D721Med (cell line): ENCODE measurements around the gene ECHS1.

ENCODE experiments used
- DNase-seq: peaks from one replicate; pipeline ENCODE4 v3.0.0; 2011; ENCODE audit warnings: low spot score; ENCODE audit not compliant: insufficient read length
- FAIRE-seq: peaks from 2 replicates; lab custom pipeline; 2011; peaks lifted over from hg19 to GRCh38; lab: Jason Lieb, UNC
- TF ChIP-seq, protein P1 (sequence below): IDR thresholded peaks from 2 replicates; pipeline ENCODE4 v1.5.1; 2012; ENCODE audit warnings: mild to moderate bottlenecking, control low read depth; ENCODE audit not compliant: insufficient read depth; ENCODE audit errors: missing control alignments

Gene ECHS1

DNA sequence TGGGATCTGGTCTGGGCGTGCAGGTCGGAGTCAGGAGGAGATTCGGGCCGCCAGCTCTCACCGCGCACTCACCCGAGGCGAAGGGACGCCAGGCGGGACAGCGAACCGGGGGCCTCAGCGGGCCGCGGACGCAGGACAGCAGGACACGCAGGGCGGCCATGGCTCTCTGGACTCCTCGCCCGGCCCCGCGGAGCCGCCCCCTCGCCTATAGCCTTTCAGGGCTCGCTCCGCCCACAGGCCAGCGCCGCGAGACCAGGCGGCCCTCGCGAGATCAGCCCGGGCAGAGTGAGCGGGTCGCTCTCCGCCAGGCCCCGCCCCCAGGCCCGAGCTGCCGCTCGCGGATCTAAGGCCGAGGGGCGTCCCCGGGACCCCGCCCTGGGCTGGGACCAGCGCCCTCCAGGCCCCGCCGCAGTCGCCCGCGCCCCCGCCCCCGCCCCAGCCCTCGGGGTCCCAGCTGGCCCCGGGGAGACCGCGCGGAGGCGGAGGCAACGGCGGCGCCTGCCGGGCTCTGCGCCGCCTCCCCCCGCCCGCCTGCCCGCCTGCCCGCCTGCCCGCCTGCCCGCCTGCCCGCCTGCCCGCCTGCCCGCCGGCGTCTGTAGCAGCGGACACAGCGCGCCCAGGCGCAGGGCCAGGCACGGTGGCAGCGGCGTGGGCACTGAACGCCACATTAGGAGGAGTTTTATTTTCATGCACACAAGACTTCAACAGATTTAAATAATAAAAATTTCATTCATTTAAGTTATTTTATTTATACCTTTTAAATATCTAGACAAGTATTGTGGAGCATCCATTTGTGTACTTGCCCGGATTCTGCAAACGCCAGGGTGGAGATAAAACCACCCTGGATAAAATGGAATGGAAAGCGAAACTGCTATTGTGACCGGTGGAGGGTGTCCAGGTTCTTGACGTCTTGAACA lies at the start of gene ECHS1:
TSS of gene ECHS1 (minus strand) at position 181 of the 917 bp plus-strand sequence. CDS start at position 160, 21 bp downstream.
- DNase-seq (peak; percentile 95), FAIRE-seq (no peak)
- TF ChIP-seq, protein P1, sequence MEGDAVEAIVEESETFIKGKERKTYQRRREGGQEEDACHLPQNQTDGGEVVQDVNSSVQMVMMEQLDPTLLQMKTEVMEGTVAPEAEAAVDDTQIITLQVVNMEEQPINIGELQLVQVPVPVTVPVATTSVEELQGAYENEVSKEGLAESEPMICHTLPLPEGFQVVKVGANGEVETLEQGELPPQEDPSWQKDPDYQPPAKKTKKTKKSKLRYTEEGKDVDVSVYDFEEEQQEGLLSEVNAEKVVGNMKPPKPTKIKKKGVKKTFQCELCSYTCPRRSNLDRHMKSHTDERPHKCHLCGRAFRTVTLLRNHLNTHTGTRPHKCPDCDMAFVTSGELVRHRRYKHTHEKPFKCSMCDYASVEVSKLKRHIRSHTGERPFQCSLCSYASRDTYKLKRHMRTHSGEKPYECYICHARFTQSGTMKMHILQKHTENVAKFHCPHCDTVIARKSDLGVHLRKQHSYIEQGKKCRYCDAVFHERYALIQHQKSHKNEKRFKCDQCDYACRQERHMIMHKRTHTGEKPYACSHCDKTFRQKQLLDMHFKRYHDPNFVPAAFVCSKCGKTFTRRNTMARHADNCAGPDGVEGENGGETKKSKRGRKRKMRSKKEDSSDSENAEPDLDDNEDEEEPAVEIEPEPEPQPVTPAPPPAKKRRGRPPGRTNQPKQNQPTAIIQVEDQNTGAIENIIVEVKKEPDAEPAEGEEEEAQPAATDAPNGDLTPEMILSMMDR = no peak

- DNase-seq (no peak), FAIRE-seq (no peak)
- TF ChIP-seq, protein P1 = no peak
Measured at GRCh38 chr10:133422223-133422806, 49.2 kb upstream of the ECHS1 start.

DNA sequence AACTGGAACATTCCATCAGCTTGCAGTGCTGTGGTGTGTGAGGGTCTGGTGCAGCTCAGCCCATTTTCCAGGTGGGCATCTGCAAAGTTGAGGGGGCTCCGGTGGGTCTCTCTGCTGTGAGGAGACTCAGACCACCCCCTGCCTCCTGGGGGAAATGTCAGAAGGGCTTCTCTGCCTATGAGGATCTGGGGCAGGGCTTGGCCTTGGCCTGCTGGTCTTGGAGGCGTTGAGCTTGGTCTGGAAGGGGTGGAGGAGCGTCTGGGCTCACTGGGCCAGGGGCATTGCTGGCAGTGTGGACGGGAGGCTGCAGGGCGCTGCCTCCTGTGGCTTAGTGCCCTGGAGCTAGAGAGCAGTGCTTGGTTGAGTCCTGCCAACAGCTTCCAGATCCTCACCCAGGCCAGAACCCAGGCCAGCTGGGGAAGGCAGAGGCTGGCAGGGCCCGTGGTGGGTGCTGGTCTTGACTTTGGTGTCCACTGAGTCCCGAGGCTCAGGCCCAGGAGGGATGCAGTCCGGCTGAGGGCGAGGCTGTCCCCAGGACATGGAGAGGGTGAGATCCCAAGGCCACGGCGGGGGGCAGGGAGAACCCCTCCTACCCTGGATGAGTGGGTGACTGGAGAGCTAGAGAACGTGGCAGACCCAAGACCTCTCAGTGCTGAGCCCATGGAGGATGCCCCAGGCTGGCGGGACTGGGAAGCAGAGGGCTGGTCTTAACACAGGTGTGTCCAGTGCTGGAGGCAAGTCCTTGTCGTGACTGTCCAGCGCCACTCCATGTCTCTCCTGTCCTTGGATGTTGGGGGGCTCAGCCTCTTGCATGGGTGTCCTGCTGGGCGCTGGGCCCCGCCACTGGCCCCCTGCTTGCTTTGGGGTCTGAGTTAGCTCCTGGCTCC lies 48.4 kb upstream of the ECHS1 start:
- no peak for FAIRE-seq
- no peak for DNase-seq
- TF ChIP-seq, protein P1 = no peak

- FAIRE-seq (no peak), DNase-seq (no peak)
- TF ChIP-seq, protein P1 = no peak
Measured at GRCh38 chr10:133420579-133420978, 47.4 kb upstream of the ECHS1 start.

GRCh38 chr10:133420028-133420427 lies 46.9 kb upstream of the ECHS1 start:
- FAIRE-seq (no peak), DNase-seq (no peak)
- TF ChIP-seq, protein P1 = no peak

DNA sequence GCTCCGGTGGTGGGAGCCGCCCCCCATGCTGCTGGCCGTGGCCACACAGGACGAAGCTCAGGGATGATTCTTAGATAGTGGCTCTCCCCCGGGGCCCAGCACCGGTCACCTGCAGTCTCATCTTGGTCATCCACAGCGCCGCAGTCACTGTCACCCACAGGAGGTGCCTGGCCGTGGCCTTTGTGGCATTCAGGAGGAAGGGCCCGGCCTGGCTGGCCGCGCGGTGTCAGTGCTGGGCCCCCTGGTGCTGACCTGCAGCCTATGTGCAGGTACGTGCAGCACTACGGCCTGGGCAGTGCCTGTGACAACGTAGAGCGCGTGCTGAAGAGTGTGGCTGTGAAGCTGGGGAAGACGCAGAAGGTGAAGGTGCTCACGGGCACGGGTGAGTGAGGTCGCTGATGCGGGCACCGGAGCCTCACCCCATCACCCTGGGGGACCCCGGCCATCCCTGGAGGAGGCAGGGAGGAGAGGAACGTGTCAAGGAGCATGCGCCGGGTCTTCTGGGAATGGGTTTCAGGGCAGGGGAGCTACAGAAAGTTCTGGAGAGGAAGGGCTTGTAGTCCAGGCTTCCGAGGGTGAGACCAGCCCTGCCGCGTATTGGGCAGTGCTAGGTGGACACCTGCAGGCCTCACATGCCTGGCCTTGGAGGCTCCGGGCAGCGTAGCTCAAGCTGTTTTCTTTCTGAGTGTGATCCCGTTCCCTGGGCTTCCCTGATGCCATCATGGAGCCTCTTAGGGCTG lies 46.2 kb upstream of the ECHS1 start:
- FAIRE-seq (no peak), DNase-seq (no peak)
- TF ChIP-seq, protein P1 = no peak
